ENCODE data around the gene PI16.
"Not testable (repeated sequence)": the region's sequence is repeated elsewhere in the genome, so short reads cannot be mapped to it uniquely, and the experiment has no call there.

Gene PI16

GRCh38 chr6:36976509-36976908, 22.0 kb downstream of the PI16 start:
- DNase-seq = no peak

GRCh38 chr6:36976931-36977330, 22.4 kb downstream of the PI16 start:
- DNase-seq = no peak

DNA sequence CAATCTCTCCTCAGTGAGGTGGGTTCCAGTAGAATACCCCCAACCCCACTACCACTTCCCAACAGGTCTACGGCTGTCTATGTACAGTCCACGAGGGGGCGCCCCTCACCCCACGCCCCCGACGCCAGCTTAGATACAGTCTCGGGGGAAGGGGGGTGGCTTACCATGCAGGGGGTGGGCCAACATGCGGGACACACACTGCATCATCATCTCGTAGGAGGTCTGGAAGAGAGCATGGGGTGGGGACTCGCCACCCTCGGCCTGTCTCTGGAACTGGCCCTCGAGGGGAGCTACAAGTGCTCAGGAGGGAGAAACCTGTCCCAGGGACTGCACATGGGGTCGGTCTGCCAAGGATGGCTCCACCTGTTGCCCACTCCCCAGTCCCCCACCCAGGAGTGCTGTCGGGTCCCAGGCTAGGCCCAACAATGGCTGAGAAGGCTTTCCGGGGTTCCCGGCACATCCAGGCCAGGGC, 23.0 kb downstream of the PI16 start:
- DNase-seq = no peak

GRCh38 chr6:36978421-36979346, 24.1 kb downstream of the PI16 start:
- no peak for DNase-seq

GRCh38 chr6:36979347-36979742, 24.8 kb downstream of the PI16 start:
- peak; percentile 46 for DNase-seq

DNA sequence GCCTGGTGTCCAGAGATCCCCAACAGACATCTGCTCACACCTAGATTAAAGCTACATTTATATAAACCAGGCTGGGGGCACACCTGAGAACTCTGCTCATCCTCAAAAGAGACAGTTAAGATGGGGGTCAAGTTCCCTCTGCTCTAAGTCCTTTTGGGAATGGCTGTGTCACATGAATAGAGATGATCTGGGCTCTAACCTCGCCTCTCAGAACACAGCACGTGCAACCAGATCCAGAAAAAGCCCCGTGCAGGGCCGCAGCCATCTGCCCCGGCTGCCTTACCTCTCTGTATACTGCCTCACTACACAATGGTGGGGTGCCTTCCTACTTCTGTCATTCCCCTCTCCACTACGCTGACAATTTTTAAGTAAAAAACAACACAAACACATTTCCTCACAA, 25.6 kb downstream of the PI16 start:
- no peak for DNase-seq

GRCh38 chr6:36980876-36981619, 26.5 kb downstream of the PI16 start:
- DNase-seq = no peak

GRCh38 chr6:36983538-36983937, 29.0 kb downstream of the PI16 start:
- no peak for DNase-seq

- peak; percentile 78 for DNase-seq
These were observed 30.3 kb downstream of the PI16 start for GRCh38 chr6:36984581-36985416.

- DNase-seq = no peak
These were observed 30.9 kb downstream of the PI16 start for GRCh38 chr6:36985417-36985807.

- peak; percentile 91 for DNase-seq
These were observed 31.5 kb downstream of the PI16 start, which contains the start of gene MTCH1 for GRCh38 chr6:36985808-36986703. TSS of gene MTCH1 (minus strand) at chr6:36986196. CDS start at chr6:36986173, 23 bp downstream.

- no peak for DNase-seq
These were observed 32.1 kb downstream of the PI16 start for GRCh38 chr6:36986704-36987047.

DNA sequence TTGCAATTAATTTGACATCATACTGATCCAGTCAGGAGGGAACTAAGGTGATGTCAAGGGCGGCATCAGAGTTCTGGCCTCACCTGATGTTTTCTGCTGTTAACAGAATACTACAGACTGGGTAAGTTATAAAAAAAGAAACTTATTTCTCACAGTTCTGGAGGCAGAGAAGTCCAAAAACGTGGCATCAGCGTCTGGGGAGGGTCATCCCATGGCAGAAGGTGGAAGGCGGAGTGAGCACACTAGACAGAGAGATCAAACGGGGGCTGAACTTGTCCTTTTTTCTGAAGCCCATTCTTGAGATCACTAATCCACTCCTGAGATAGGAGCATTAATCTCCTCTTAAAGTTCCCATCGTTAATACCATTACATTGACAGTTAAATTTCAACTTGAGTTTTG, 34.7 kb downstream of the PI16 start:
- DNase-seq = no peak

- not testable (repeated sequence) for DNase-seq
These were observed 35.9 kb downstream of the PI16 start for GRCh38 chr6:36990401-36990800.

GRCh38 chr6:36997811-36998722, 43.5 kb downstream of the PI16 start:
- no peak for DNase-seq

DNA sequence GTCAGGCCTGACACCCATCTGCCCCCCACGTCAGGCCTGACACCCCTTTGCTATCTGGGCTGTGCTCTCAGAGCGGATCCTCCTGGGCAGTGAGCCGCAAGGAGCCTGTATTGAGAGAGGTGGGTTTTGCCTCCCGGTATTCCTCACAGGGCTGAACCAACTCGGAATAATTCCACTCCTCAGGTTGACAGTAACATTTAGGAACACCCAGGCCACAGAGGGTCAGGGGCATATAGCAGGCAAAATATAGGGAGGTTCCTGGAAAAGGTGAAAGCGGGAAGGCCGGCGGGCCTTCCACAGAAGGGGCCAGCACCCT, 44.1 kb downstream of the PI16 start:
- DNase-seq = no peak

DNA sequence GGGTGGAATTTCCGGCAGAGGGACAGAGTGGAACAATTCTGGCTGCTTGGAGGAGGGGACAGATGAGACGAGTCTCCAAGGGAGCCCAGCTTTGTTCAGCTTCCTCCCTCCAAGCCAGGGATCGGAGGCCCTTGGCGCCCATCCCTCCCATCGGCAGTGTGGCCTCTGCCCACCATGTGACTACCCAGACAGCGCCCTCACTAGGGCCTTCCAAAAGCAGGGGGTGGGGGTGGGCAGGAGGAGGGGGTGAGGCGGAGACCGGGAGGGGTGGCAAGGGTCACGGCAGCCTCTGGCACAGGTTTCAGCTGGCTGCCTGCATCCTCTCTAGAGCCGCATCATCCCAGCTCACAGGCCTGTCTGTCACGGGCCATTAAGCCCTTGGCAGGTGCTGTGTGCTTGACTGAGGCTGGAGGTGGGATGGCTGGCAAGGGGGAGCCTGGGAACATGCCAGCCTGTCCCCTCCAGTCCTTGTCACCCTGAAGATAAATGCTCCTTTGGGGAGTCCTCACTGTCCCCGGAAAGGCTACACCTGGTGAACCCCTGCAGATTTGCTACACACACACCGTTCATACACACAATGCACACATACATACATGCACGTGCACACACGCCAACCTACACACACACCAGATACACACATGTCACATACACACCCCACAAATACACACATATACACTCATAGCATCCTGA, 44.7 kb downstream of the PI16 start:
- no peak for DNase-seq

GRCh38 chr6:36999751-37000125, 45.2 kb downstream of the PI16 start:
- no peak for DNase-seq

GRCh38 chr6:37004044-37004980, 49.8 kb downstream of the PI16 start:
- DNase-seq = no peak
